Retinal pigment epithelial cell (primary cell): ENCODE results near the gene MSANTD1.
"Not testable (repeated sequence)": the region's sequence is repeated elsewhere in the genome, so short reads cannot be mapped to it uniquely, and the experiment has no call there.

ENCODE experiments used
- DNase-seq: peaks from one replicate; pipeline ENCODE4 v3.0.0-alpha.2; 2010; ENCODE audit warnings: low read depth
- H3K4me3 ChIP-seq: 2 replicates; pipeline ENCODE4 v1.5.1; 2011; ENCODE audit warnings: mild to moderate bottlenecking, low read length, control low read depth, moderate library complexity
- CTCF ChIP-seq: conservative IDR thresholded peaks from 2 replicates; pipeline ENCODE4 v1.5.1; 2011; ENCODE audit warnings: low read depth, low read length, control low read depth, inconsistent platforms

MSANTD1 gene

GRCh38 chr4:3295837-3296624, 47.1 kb downstream of the MSANTD1 start:
- H3K4me3 ChIP-seq = no peak overlapping the region
- no peak for TF ChIP-seq CTCF
- no peak for DNase-seq

- no peak for DNase-seq
- H3K4me3 ChIP-seq = no peak overlapping the region
- no peak for TF ChIP-seq CTCF
Observed at GRCh38 chr4:3296651-3297050, 47.7 kb downstream of the MSANTD1 start.

GRCh38 chr4:3297066-3297859, 48.3 kb downstream of the MSANTD1 start:
- no peak overlapping the region for H3K4me3 ChIP-seq
- no peak for TF ChIP-seq CTCF
- DNase-seq = no peak

GRCh38 chr4:3299122-3299975, 50.4 kb downstream of the MSANTD1 start:
- H3K4me3 ChIP-seq = no peak overlapping the region
- TF ChIP-seq CTCF = no peak
- no peak for DNase-seq

- H3K4me3 ChIP-seq = no peak overlapping the region
- no peak for DNase-seq
- TF ChIP-seq CTCF = no peak
Observed at GRCh38 chr4:3299976-3300671, 51.2 kb downstream of the MSANTD1 start.

GRCh38 chr4:3300882-3301281, 51.9 kb downstream of the MSANTD1 start:
- not testable (repeated sequence) for H3K4me3 ChIP-seq, DNase-seq
